NT2/D1 (cell line): ENCODE results near the gene SMG1.
"Not testable (repeated sequence)": the region's sequence is repeated elsewhere in the genome, so short reads cannot be mapped to it uniquely, and the experiment has no call there.

Experiments used
- SUZ12 ChIP-seq: IDR thresholded peaks from 2 replicates; pipeline ENCODE4 v1.6.1; 2011; ENCODE audit not compliant: insufficient read length, insufficient read depth; ENCODE audit errors: extremely low read depth
- YY1 ChIP-seq: IDR thresholded peaks from 2 replicates; pipeline ENCODE4 v1.6.1; 2011; ENCODE audit not compliant: insufficient read length, insufficient read depth

GRCh38 chr16:18877259-18877658 lies 48.9 kb downstream of the SMG1 start:
- TF ChIP-seq SUZ12, YY1: not testable (repeated sequence)
